SK-N-SH (cell line): ENCODE measurements around the gene ANKRD33B. TPM values are rescaled to one million over a fixed set of nuclear protein-coding genes. Genes with fewer than 3 reads are reported as not detected.

Experiments
- CTCF ChIA-PET: fragments of 300-600, 350-600 bp; formaldehyde crosslinking; extraction: SDS; loops from one replicate; lab custom pipeline; 2021; lab: Yijun Ruan, JAX
- POLR2A ChIA-PET: fragments of 350-600 bp; sonication (Branson Sonifier 250); formaldehyde crosslinking; extraction: SDS; loops from one replicate; lab custom pipeline; 2020; ENCODE audit warnings: antibody characterized with exemption, inconsistent platforms; lab: Yijun Ruan, JAX
- DNase-seq: peaks from one replicate; pipeline ENCODE4 v3.0.0; 2012
- H2AFZ ChIP-seq: fragments of 200-600 bp; sonication (generic); 2 replicates; pipeline ENCODE4 v1.8.1; 2016; ENCODE audit warnings: antibody characterized with exemption, mild to moderate bottlenecking, low read depth
- H3F3A ChIP-seq: fragments of 200-600 bp; sonication (generic); replicated peaks from 2 replicates; pipeline ENCODE3; 2016; ENCODE audit warnings: antibody characterized with exemption, mild to moderate bottlenecking; ENCODE audit not compliant: insufficient read depth
- H3K27ac ChIP-seq, 2 experiments: fragments of 200-500 bp in 1 of 2; fragments of 200-600 bp in 1 of 2; sonication (Bioruptor generic) in 1 of 2; sonication (generic), shearing (Covaris generic) in 1 of 2; 2 replicates each; pipeline versions ENCODE4 v1.5.1 to v1.6.1; 2014 to 2016; ENCODE audit warnings: low read depth in 2 of 2, inconsistent platforms in 1 of 2, low read length in 1 of 2, mild to moderate bottlenecking in 1 of 2, mixed read lengths in 1 of 2
- H3K27me3 ChIP-seq: fragments of 200-600 bp; sonication (generic), shearing (Covaris generic); 2 replicates; pipeline ENCODE4 v1.6.1; 2016; ENCODE audit warnings: mixed run types; ENCODE audit not compliant: insufficient read depth
- H3K36me3 ChIP-seq, 2 experiments: fragments of 200-500 bp in 1 of 2; fragments of 200-600 bp in 1 of 2; sonication (Bioruptor generic) in 1 of 2; sonication (generic) in 1 of 2; replicated peaks in 1 of 2; 2 replicates each; pipeline versions ENCODE3 to v1.5.1; 2014 to 2016; ENCODE audit warnings: low read length in 1 of 2, mild to moderate bottlenecking in 1 of 2; ENCODE audit not compliant: insufficient read depth in 2 of 2, control insufficient read depth in 1 of 2
- H3K4me1 ChIP-seq, 2 experiments: fragments of 200-500 bp in 1 of 2; fragments of 200-600 bp in 1 of 2; sonication (Bioruptor generic) in 1 of 2; sonication (generic), shearing (Covaris generic) in 1 of 2; 2 replicates each; pipeline versions ENCODE4 v1.5.1 to v1.6.1; 2014 to 2016; ENCODE audit warnings: low read depth in 1 of 2, low read length in 1 of 2, mixed run types in 1 of 2; ENCODE audit not compliant: insufficient read depth in 2 of 2, control insufficient read depth in 1 of 2
- H3K4me2 ChIP-seq: fragments of 200-600 bp; sonication (generic), shearing (Covaris generic); 2 replicates; pipeline ENCODE4 v1.6.1; 2017; ENCODE audit warnings: mixed run types
- H3K4me3 ChIP-seq, 2 experiments: fragments of 200-500 bp in 1 of 2; fragments of 200-600 bp in 1 of 2; sonication (Bioruptor generic) in 1 of 2; sonication (generic), shearing (Covaris generic) in 1 of 2; 2 replicates each; pipeline versions ENCODE4 v1.5.1 to v1.8.1; 2014 to 2016; ENCODE audit warnings: low read depth in 2 of 2, inconsistent platforms in 1 of 2, low read length in 1 of 2, mild to moderate bottlenecking in 1 of 2, mixed read lengths in 1 of 2, moderate library complexity in 1 of 2
- H3K79me2 ChIP-seq: fragments of 200-600 bp; sonication (generic); 2 replicates; pipeline ENCODE4 v1.8.1; 2017; ENCODE audit warnings: mild to moderate bottlenecking; ENCODE audit not compliant: insufficient read depth
- H3K9ac ChIP-seq: fragments of 200-600 bp; sonication (generic); 2 replicates; pipeline ENCODE4 v1.6.1; 2017; ENCODE audit warnings: mixed run types
- H3K9me2 ChIP-seq: fragments of 200-600 bp; sonication (generic); 2 replicates; pipeline ENCODE4 v1.6.1; 2017; ENCODE audit warnings: mixed run types
- H3K9me3 ChIP-seq: fragments of 200-600 bp; sonication (generic); 2 replicates; pipeline ENCODE4 v1.6.1; 2017; ENCODE audit warnings: mixed run types, mild to moderate bottlenecking, moderate library complexity
- H4K20me1 ChIP-seq: fragments of 200-600 bp; sonication (generic); 2 replicates; pipeline ENCODE4 v1.6.1; 2017; ENCODE audit warnings: mild to moderate bottlenecking, mixed run types; ENCODE audit not compliant: insufficient read depth
- CTCF ChIP-seq: fragments of 200-600 bp; sonication (generic); IDR thresholded peaks from 2 replicates; pipeline ENCODE4 v1.6.1; 2017; ENCODE audit warnings: antibody characterized with exemption, mild to moderate bottlenecking, moderate library complexity
- ELF1 ChIP-seq: IDR thresholded peaks from 2 replicates; pipeline ENCODE4 v1.4.0; 2012
- FOXJ3 ChIP-seq: sonication (generic); formaldehyde crosslinking; IDR thresholded peaks from 2 replicates; pipeline ENCODE4 v1.5.1; 2020; ENCODE audit warnings: mild to moderate bottlenecking, missing genetic modification reagents
- GATA2 ChIP-seq: sonication (generic); formaldehyde crosslinking; IDR thresholded peaks from 2 replicates; pipeline ENCODE4 v1.5.0; 2020; ENCODE audit warnings: mild to moderate bottlenecking, missing genetic modification reagents
- NRF1 ChIP-seq: IDR thresholded peaks from 2 replicates; pipeline ENCODE4 v1.6.1; 2012; ENCODE audit warnings: low read depth, mild to moderate bottlenecking, low read length
- RCOR1 ChIP-seq: fragments of 150-350 bp; IDR thresholded peaks from 2 replicates; pipeline ENCODE4 v1.6.1; 2017; ENCODE audit warnings: antibody characterized with exemption, low read length
- USF1 ChIP-seq: IDR thresholded peaks from 2 replicates; pipeline ENCODE4 v1.4.0; 2012; ENCODE audit warnings: low read depth, borderline replicate concordance
- WGBS: methylation state at CpG from one replicate; pipeline ENCODE4 v1.1.6; 2017; ENCODE audit warnings: low lambda C conversion rate; 5-methylcytosine and 5-hydroxymethylcytosine counted together
- polyA plus RNA-seq, 3 experiments: library from polyadenylated mRNA; depleted of rRNA; stranded (reverse); fragments of >200 nt; gene quantifications; 2 replicates each; pipeline ENCODE4 v1.2.3, GENCODE V29; 2012

The ANKRD33B gene
- polyA plus RNA-seq, 1 of the 3 experiments (the other 2 are of a cell fraction), result 1.8 TPM

GRCh38 chr5:10562201-10563109, 1.4 kb upstream of the ANKRD33B start:
- H2AFZ ChIP-seq, result no peak overlapping the region
- peak overlapping the region in 1 of 2 experiments; percentile 74; a peak in 2 of 4 replicates for H3K4me3 ChIP-seq
- peak overlapping the region; percentile 97; the same call in 1 of the 2 replicates for H3K9ac ChIP-seq
- H3F3A ChIP-seq, result peaks cover 3% of the 10 kb centered on the region
- H4K20me1 ChIP-seq, result peaks cover 20% of the 10 kb centered on the region
- WGBS, result 96% methylated on average over 42 of the region's 45 CpGs
- peak overlapping the region; percentile 96 for H3K4me2 ChIP-seq
- peaks cover 28% of the 10 kb centered on the region for H3K79me2 ChIP-seq
- H3K27me3 ChIP-seq, result no peaks in the 10 kb centered on the region
- ChIA-PET CTCF (no interaction called here), POLR2A (no interaction called here)
- no peaks in the 10 kb centered on the region for H3K9me2 ChIP-seq
- DNase-seq, result no peak
- H3K9me3 ChIP-seq, result no peaks in the 10 kb centered on the region
- H3K27ac ChIP-seq, result no peak overlapping the region
- peaks cover 6 to 13% of the 10 kb centered on the region in 2 experiments; a peak in 2 of 4 replicates for H3K4me1 ChIP-seq
- TF ChIP-seq RCOR1 (no peak), FOXJ3 (CRISPR knock-in tag) (no peak), GATA2 (CRISPR knock-in tag) (no peak), NRF1 (no peak), ELF1 (no peak), CTCF (no peak)
- no peaks in the 10 kb centered on the region for H3K36me3 ChIP-seq

- Histone ChIP-seq H3K79me2 (peaks cover 37% of the 10 kb centered on the region), H3K27me3 (no peaks in the 10 kb centered on the region), H3F3A (peaks cover 3% of the 10 kb centered on the region), H2AFZ (peak overlapping the region; percentile 77; the same call in 1 of the 2 replicates), H3K9me2 (no peaks in the 10 kb centered on the region), H3K9me3 (no peaks in the 10 kb centered on the region), H3K36me3 (no peaks in the 10 kb centered on the region), H3K27ac (peak overlapping the region in 1 of 2 experiments; percentile 78; a peak in 2 of 4 replicates), H3K4me1 (peaks cover 3 to 15% of the 10 kb centered on the region in 2 experiments; a peak in 2 of 4 replicates), H3K4me2 (peak overlapping the region; percentile 96), H4K20me1 (peaks cover 27% of the 10 kb centered on the region), H3K9ac (peak overlapping the region; percentile 97), H3K4me3 (peak overlapping the region; percentile 65 to 74)
- ChIA-PET POLR2A (no interaction called here), CTCF (interaction anchor here (1.0 kb wide), 1 partner anchor 111 kb away, joined by 3 read pairs; no protein-coding TSS in a partner anchor)
- WGBS, result 84% methylated on average over 17 of the region's 76 CpGs
- TF ChIP-seq USF1 (peak; percentile 58; the same call in 1 of the 2 replicates), GATA2 (CRISPR knock-in tag) (no peak)
- peak; percentile 78 for DNase-seq
Observed at GRCh38 chr5:10563110-10563944, 543 bp upstream of the ANKRD33B start.
